GM21360 (cell line): ENCODE measurements around the gene MAOB.

Experiments
- ATAC-seq: cut with Tn5 transposase; IDR thresholded peaks from one replicate; pipeline ENCODE4 v1.9.1; 2021; ENCODE audit warnings: mild to moderate bottlenecking, moderate library complexity; ENCODE audit not compliant: unreplicated experiment

The MAOB gene

DNA sequence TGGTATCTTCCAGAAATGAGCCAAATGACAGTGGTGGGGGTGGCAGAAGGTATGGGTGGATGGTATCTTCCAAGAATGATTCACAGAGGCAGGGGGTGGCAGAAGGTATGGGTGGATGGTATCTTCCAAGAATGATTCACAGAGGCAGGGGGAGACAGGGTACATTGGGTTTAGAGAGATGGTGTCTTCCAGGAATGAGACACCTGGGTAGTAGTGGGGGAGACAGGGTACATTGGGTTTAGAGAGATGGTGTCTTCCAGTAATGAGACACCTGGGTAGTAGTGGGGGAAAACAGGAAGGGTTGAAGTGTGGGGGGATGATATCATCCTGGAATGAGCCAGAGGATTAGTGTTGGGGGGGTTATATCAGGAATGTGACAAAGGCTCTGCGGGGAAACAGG, 164.2 kb downstream of the MAOB start:
- no peak for ATAC-seq

DNA sequence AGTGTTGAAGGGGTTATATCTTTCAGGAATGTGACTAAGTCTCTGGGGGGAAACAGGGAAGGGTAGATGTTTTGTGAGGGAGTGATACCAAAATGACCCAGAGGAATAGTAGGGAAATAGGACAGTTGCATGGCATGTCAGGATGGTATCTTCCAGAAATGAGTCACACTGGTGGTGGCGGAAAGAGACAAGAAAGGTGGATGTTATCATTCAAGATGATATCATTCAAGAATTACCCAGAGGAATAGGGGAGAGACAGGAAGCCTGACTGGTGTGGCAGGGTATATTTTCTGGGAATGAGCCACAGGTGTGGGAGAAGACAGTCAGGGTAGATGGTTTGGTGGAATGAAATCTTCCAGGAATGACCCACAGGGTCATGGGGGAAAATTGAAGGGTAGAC, 165.1 kb downstream of the MAOB start:
- no peak for ATAC-seq

DNA sequence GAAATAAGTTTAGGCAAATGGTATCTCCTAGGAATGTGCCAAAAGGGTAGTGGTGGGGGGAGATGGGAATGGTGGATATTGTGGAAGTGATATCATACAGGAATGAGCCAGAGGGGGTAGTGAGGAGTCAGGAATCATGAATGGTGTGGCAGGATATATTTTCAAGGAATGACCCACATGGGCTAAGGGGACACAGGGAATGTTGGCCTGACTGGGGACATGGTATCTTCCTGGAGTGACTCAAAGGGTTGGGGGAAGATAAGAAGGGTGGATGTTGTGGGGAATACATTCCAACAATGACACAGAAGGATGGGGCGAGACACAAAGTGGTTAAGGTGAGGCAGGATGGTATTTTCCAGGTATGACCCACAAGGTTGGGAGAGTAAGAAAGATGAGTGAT, 165.6 kb downstream of the MAOB start:
- no peak for ATAC-seq
